ENCODE measurements around the gene C11orf24. TPM values are rescaled to one million over a fixed set of nuclear protein-coding genes. Genes with fewer than 3 reads are reported as not detected.

C11orf24 gene
- total RNA-seq, 1 donor from 2014 or later = 20.8 TPM

Other genes starting within 250 kb of the C11orf24 start
- 106 and 152 TPM in 2 replicates for gene NDUFS8, start 241.3 kb downstream of the C11orf24 start, total RNA-seq
- gene TCIRG1, start 232.9 kb downstream of the C11orf24 start, total RNA-seq = 60.2 and 84.2 TPM in 2 replicates
- gene CHKA, start 150.6 kb downstream of the C11orf24 start, total RNA-seq = 6.6 and 23.6 TPM in 2 replicates
- 19.6 and 52.2 TPM in 2 replicates for gene KMT5B, start 58.7 kb downstream of the C11orf24 start, total RNA-seq
- 16.8 and 58.6 TPM in 2 replicates for gene LRP5, start 40.6 kb upstream of the C11orf24 start, total RNA-seq
- 130 and 164 TPM in 2 replicates for gene PPP6R3, start 188.8 kb upstream of the C11orf24 start, total RNA-seq

All from renal cortical epithelial cell (primary cell).